GM18505 (cell line): ENCODE data around the gene PNPLA7.

Experiments used
- ATAC-seq: cut with Tn5 transposase; IDR thresholded peaks from one replicate; pipeline ENCODE4 v1.9.1; 2021; ENCODE audit not compliant: unreplicated experiment
- POLR2A ChIP-seq: IDR thresholded peaks from 4 replicates; pipeline ENCODE4 v1.6.1; 2011; ENCODE audit warnings: borderline replicate concordance; ENCODE audit not compliant: insufficient read depth, insufficient read length; ENCODE audit errors: extremely low read depth

The PNPLA7 gene

GRCh38 chr9:137449081-137449844, 100.9 kb downstream of the PNPLA7 start:
- no peak for TF ChIP-seq POLR2A

GRCh38 chr9:137448602-137448962, 101.6 kb downstream of the PNPLA7 start:
- no peak for TF ChIP-seq POLR2A
- no peak for ATAC-seq

More at GRCh38 chr9:137449081-137449844, 100.9 kb downstream of the PNPLA7 start:
- no peak for ATAC-seq

- TF ChIP-seq POLR2A: no peak
- ATAC-seq: no peak
These were observed 102.2 kb downstream of the PNPLA7 start for GRCh38 chr9:137447722-137448601.

GRCh38 chr9:137446851-137447471, 103.2 kb downstream of the PNPLA7 start:
- TF ChIP-seq POLR2A: no peak

GRCh38 chr9:137445930-137446431, 104.2 kb downstream of the PNPLA7 start:
- TF ChIP-seq POLR2A: no peak
- no peak for ATAC-seq

More at GRCh38 chr9:137446851-137447471, 103.2 kb downstream of the PNPLA7 start:
- no peak for ATAC-seq

- no peak for ATAC-seq
- TF ChIP-seq POLR2A: no peak
These were observed 104.9 kb downstream of the PNPLA7 start for GRCh38 chr9:137445275-137445807.

GRCh38 chr9:137444106-137444790, 106.0 kb downstream of the PNPLA7 start:
- TF ChIP-seq POLR2A: no peak
- no peak for ATAC-seq

- no peak for ATAC-seq
- no peak for TF ChIP-seq POLR2A
These were observed 108.3 kb downstream of the PNPLA7 start for GRCh38 chr9:137441935-137442321.

GRCh38 chr9:137441289-137441934, 108.8 kb downstream of the PNPLA7 start, which contains the start of gene ENTPD8:
ENTPD8 (minus strand) TSS chr9:137441357; CDS start chr9:137438285, 3,072 bp downstream.
- no peak for TF ChIP-seq POLR2A
- ATAC-seq: no peak

GRCh38 chr9:137439158-137439714, 111.0 kb downstream of the PNPLA7 start:
- TF ChIP-seq POLR2A: no peak
- ATAC-seq: no peak

- no peak for TF ChIP-seq POLR2A
- no peak for ATAC-seq
These were observed 111.5 kb downstream of the PNPLA7 start for GRCh38 chr9:137438591-137439157.
